Ishikawa (cell line): ENCODE results near the gene PRR9.

Experiments
- CEBPB ChIP-seq: IDR thresholded peaks from 2 replicates; pipeline ENCODE4 v1.6.1; 2012
- EGR1 ChIP-seq: IDR thresholded peaks from 2 replicates; pipeline ENCODE4 v1.6.1; 2012
- EP300 ChIP-seq: IDR thresholded peaks from 2 replicates; pipeline ENCODE4 v1.6.1; 2012; ENCODE audit warnings: borderline replicate concordance
- FOXM1 ChIP-seq: IDR thresholded peaks from 2 replicates; pipeline ENCODE4 v1.6.1; 2012; ENCODE audit warnings: low read depth, borderline replicate concordance
- NFIC ChIP-seq: IDR thresholded peaks from 2 replicates; pipeline ENCODE4 v1.6.1; 2012
- RAD21 ChIP-seq: IDR thresholded peaks from 2 replicates; pipeline ENCODE4 v1.6.1; 2012; ENCODE audit warnings: low read depth
- TAF1 ChIP-seq: IDR thresholded peaks from 2 replicates; pipeline ENCODE4 v1.6.1; 2012; ENCODE audit warnings: low read depth, mild to moderate bottlenecking
- TCF12 ChIP-seq: IDR thresholded peaks from 2 replicates; pipeline ENCODE4 v1.6.1; 2012; ENCODE audit warnings: low read depth
- TEAD4 ChIP-seq: IDR thresholded peaks from 2 replicates; pipeline ENCODE4 v1.6.1; 2012
- YY1 ChIP-seq: IDR thresholded peaks from 2 replicates; pipeline ENCODE4 v1.6.1; 2012; ENCODE audit warnings: low read depth
- ZBTB7A ChIP-seq: IDR thresholded peaks from 2 replicates; pipeline ENCODE4 v1.6.1; 2012; ENCODE audit warnings: low read depth
- TF ChIP-seq, protein P1 (sequence below): IDR thresholded peaks from 2 replicates; pipeline ENCODE4 v1.6.1; 2012
- TF ChIP-seq, protein P2 (sequence below): IDR thresholded peaks from 2 replicates; pipeline ENCODE4 v1.6.1; 2012
- TF ChIP-seq, protein P3 (sequence below): IDR thresholded peaks from 2 replicates; pipeline ENCODE4 v1.6.1; 2012; ENCODE audit warnings: low read depth, mild to moderate bottlenecking

DNA sequence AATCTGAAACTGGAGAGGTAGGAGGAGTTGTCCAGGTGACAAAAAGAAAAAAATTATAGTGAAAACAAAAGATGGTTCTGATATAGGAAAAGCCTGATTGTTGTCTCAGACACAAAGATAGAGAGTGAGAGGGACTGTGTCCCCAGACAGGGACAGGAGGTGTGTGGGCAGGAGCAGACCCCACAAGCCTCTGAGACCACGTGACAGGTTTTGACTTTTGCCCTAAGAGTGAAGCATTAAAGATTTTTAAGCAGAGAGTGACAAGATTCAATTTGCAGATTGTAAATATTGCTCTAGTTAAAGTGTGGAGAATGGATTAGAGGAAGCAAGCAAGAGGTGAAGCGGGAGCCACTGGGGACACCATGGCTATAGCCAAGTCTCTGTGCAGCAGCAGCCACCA lies 10.4 kb downstream of the PRR9 start:
- TF ChIP-seq, protein P1, sequence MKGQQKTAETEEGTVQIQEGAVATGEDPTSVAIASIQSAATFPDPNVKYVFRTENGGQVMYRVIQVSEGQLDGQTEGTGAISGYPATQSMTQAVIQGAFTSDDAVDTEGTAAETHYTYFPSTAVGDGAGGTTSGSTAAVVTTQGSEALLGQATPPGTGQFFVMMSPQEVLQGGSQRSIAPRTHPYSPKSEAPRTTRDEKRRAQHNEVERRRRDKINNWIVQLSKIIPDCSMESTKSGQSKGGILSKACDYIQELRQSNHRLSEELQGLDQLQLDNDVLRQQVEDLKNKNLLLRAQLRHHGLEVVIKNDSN = no peak
- TF ChIP-seq, protein P2, sequence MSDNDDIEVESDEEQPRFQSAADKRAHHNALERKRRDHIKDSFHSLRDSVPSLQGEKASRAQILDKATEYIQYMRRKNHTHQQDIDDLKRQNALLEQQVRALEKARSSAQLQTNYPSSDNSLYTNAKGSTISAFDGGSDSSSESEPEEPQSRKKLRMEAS = no peak
- TF ChIP-seq YY1 (no peak), ZBTB7A (no peak), FOXM1 (no peak), CEBPB (no peak), TCF12 (no peak), TAF1 (no peak), TEAD4 (no peak), NFIC (no peak), EP300 (no peak), RAD21 (no peak), EGR1 (no peak)
- TF ChIP-seq, protein P3, sequence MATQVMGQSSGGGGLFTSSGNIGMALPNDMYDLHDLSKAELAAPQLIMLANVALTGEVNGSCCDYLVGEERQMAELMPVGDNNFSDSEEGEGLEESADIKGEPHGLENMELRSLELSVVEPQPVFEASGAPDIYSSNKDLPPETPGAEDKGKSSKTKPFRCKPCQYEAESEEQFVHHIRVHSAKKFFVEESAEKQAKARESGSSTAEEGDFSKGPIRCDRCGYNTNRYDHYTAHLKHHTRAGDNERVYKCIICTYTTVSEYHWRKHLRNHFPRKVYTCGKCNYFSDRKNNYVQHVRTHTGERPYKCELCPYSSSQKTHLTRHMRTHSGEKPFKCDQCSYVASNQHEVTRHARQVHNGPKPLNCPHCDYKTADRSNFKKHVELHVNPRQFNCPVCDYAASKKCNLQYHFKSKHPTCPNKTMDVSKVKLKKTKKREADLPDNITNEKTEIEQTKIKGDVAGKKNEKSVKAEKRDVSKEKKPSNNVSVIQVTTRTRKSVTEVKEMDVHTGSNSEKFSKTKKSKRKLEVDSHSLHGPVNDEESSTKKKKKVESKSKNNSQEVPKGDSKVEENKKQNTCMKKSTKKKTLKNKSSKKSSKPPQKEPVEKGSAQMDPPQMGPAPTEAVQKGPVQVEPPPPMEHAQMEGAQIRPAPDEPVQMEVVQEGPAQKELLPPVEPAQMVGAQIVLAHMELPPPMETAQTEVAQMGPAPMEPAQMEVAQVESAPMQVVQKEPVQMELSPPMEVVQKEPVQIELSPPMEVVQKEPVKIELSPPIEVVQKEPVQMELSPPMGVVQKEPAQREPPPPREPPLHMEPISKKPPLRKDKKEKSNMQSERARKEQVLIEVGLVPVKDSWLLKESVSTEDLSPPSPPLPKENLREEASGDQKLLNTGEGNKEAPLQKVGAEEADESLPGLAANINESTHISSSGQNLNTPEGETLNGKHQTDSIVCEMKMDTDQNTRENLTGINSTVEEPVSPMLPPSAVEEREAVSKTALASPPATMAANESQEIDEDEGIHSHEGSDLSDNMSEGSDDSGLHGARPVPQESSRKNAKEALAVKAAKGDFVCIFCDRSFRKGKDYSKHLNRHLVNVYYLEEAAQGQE = no peak
